ENCODE measurements around the gene PALS2.

The PALS2 gene

GRCh38 chr7:24591152-24591551 is 17.9 kb downstream of the PALS2 start:
- DNase-seq (ENCODE audit: low spot score), result no peak

DNA sequence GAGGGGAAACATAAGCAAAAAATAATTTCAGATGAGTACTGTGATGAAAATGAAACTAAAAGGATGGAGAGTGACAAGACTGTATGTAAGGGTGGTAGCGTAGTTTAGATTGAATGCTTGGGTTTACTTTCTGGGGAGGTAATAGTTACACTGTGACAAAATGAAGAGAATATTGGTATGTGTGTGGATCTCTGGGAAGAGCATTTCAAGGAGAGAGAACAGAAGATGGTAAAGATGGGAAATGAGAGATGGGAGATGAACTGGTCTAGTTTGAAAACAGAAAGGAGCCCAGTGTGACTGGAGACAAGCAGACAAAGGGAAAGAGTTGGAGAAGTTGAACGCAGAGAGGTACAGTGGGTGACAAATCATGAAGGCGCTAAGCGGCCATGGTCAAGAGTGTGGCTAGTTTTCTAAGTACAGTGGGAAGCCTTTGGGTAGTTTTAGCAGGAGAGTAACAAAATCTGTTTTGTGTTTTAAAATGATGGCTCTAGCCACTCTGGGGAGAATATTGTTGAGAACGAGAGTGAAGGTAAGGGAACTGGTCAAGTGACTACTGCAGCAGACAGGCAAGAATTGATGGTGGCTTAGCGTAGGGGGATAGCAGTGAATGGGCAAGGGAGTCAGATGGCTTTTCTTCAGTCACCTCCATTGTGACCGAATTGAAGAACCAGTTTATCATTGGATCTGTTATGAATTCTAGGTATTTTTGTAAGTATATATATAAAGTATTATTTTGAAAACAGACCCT is 22.6 kb downstream of the PALS2 start:
- no peak for DNase-seq (ENCODE audit: low spot score)

DNA sequence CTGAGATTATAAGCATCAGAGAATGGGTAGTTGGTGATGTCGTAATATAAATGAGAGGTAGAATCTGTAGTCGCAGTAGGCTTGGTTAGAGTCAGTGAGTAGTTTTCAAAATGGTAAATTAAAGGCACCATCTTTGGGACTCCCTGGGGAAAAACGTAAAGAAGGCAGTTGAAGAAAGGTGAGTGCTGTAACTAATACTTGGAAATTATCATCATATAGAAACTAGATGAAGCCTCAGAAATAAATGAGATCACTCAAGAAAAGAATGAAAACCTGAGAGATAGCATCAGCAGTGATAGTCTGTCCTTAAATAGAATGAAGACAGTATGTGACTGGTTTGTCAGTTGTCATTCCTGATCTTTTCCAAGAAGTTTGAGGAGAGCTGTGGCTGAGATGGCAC is 23.8 kb downstream of the PALS2 start:
- DNase-seq (ENCODE audit: low spot score), result no peak

- no peak for DNase-seq (ENCODE audit: low spot score)
These were observed 28.3 kb downstream of the PALS2 start for GRCh38 chr7:24601600-24601999.

DNA sequence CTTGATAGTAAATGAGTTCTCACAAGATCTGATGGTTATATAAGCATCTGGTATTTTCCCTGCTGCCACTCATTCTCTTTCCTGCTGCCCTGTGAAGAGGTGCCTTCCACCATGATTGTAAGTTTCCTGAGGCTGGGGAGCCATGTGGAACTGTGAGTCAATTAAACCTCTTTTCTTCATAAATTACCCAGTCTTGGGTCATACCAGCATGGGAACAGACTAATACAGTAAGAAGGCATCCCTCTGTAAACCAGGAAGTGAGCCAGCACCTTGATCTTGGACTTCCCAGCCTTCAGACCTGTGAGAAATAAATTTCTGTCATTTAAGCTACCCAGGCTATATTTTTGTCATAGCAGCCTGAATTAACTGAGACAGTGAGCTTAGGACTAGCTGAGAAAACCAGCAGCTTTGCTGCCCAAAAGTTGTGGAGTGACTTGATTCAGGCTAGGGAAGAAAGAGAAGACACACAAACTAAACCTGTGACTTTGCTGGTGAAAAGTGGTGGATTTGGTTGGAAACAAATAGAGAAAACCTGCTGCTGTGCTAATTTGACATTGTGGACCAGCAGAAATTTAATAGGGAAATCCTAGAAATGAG is 29.7 kb downstream of the PALS2 start:
- DNase-seq (ENCODE audit: low spot score), result no peak

- DNase-seq (ENCODE audit: low spot score), result no peak
These were observed 31.4 kb downstream of the PALS2 start for GRCh38 chr7:24604630-24605029.

DNA sequence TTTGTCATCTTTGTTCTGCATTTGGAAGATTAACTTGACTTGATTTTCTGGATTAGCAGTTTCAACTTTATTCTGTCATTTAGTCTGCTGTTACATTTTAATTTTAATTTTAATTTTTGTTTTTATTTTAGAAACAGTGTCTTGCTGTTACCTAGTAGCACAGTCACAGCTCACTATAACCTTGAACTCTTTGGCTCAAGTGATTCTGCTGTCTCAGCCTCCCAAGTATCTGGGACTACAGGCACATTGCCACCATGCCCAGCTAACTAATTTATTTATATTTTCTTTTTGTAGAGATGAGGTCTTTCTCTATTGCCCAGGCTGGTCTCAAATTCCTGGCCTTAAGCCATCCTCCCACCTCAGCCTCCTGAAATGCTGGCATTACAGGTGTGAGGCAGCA is 35.3 kb downstream of the PALS2 start:
- no peak for DNase-seq (ENCODE audit: low spot score)

GRCh38 chr7:24609059-24609458 is 35.8 kb downstream of the PALS2 start:
- no peak for DNase-seq (ENCODE audit: low spot score)

GRCh38 chr7:24609570-24609969 is 36.3 kb downstream of the PALS2 start:
- no peak for DNase-seq (ENCODE audit: low spot score)

GRCh38 chr7:24611130-24611529 is 37.9 kb downstream of the PALS2 start:
- DNase-seq (ENCODE audit: low spot score), result no peak

DNA sequence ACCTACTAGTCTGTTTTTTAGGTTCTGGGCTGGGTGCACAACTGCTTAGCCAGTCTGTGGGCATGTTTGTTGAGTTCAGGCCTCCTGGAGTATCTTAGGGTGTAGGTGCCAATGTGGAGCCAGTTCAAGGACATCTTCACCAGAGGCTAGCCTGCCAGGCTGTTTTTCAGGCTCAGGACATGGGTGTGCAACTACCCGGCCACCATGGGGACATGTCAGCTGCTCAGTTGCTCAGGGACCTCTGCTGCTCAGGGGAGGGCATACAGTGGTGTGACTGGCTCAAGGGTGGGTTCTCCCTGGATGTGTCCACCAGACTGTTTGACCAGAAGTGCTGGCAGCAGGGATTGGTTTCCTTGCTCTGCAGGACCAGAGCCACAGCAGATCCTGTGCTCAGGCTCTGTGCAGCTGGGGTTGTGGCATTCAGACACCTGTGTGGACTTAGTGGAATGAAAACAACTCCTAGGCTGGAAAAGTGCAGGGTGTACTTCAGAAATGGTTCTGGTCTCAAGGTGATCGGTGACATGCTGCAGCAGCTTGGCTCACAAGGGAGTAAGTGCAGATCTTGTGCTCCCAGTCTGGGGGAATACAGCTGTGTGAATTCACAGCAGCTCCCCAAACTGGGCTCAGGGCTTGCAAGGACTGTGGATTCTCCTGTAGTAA is 44.8 kb downstream of the PALS2 start:
- DNase-seq (ENCODE audit: low spot score), result no peak

GRCh38 chr7:24619978-24620377 is 46.7 kb downstream of the PALS2 start:
- no peak for DNase-seq (ENCODE audit: low spot score)

DNA sequence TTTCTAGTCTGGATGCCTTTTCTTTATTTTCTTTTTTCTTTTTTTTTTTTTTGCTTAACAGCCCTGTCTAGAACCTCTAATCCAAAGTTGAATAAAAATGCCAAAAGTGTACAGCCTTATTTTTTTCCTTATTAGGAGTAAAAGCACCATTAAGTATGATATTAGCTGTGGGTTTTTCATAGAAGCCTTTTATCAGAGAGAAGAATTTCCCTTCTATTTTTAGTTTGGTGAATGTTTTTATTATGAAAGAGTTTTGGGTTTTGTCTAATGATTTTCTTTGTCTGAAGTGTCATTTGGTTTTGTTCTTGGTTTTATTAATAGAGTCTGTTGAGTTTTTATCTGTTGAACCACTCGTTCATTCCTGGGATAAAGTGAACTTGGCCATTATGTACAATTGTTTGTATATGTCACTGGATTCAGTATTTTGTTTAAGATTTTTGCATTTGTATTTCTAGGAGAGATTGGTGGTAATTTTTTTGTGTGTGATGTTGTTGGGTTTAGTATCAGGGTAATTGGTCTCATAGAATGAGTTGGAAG is 49.5 kb downstream of the PALS2 start:
- DNase-seq (ENCODE audit: low spot score), result no peak

Measured in cerebellar cortex (tissue), 1 donor.